Esophagus mucosa (tissue), 1 donor: ENCODE measurements around the gene LRBA. TPM values are rescaled to one million over a fixed set of nuclear protein-coding genes. Genes with fewer than 3 reads are reported as not detected.
A peak's percentile ranks its signal among the peaks of the same experiment; 100 is the strongest.
"Not testable (repeated sequence)": the region's sequence is repeated elsewhere in the genome, so short reads cannot be mapped to it uniquely, and the experiment has no call there.

Experiments used
- ATAC-seq: fragments of 200-7000 bp; cut with Tn5 transposase; one replicate; pipeline ENCODE4 v1.9.1; 2020
- total RNA-seq: library from RNA; stranded (reverse); gene quantifications from one replicate; pipeline ENCODE4 v1.2.4, GENCODE V29; 2023
- donor health status: DM: yes; HTN: yes; CAD: no.

Gene LRBA
- total RNA-seq, 1 donor from 2014 or later: 41.1 TPM

GRCh38 chr4:150971901-150972300 is 43.2 kb downstream of the LRBA start:
- no peak for ATAC-seq

GRCh38 chr4:150970685-150971151 is 44.4 kb downstream of the LRBA start:
- no peak for ATAC-seq

- ATAC-seq: no peak
These were observed 50.3 kb downstream of the LRBA start for GRCh38 chr4:150964754-150965153.

GRCh38 chr4:150963602-150964345 is 51.3 kb downstream of the LRBA start:
- ATAC-seq: not testable (repeated sequence)

GRCh38 chr4:150962245-150962644 is 52.8 kb downstream of the LRBA start:
- peak; percentile 81 for ATAC-seq

GRCh38 chr4:150961566-150961965 is 53.5 kb downstream of the LRBA start:
- no peak for ATAC-seq

GRCh38 chr4:150960818-150961217 is 54.3 kb downstream of the LRBA start:
- ATAC-seq: peak; percentile 65

- peak; percentile 46 for ATAC-seq
These were observed 55.0 kb downstream of the LRBA start for GRCh38 chr4:150960079-150960478.

GRCh38 chr4:150957981-150958380 is 57.1 kb downstream of the LRBA start:
- not testable (repeated sequence) for ATAC-seq

- peak; percentile 79 for ATAC-seq
These were observed 58.0 kb downstream of the LRBA start for GRCh38 chr4:150957095-150957494.

- ATAC-seq: not testable (repeated sequence)
These were observed 61.2 kb downstream of the LRBA start for GRCh38 chr4:150953916-150954315.

GRCh38 chr4:150952167-150952845 is 62.8 kb downstream of the LRBA start:
- ATAC-seq: no peak

- peak; percentile 72 for ATAC-seq
These were observed 64.3 kb downstream of the LRBA start for GRCh38 chr4:150950657-150951288.

GRCh38 chr4:150949943-150950342 is 65.1 kb downstream of the LRBA start:
- ATAC-seq: no peak

- no peak for ATAC-seq
These were observed 65.7 kb downstream of the LRBA start for GRCh38 chr4:150949342-150949741.

- ATAC-seq: no peak
These were observed 66.4 kb downstream of the LRBA start for GRCh38 chr4:150948710-150949109.

- no peak for ATAC-seq
These were observed 67.0 kb downstream of the LRBA start for GRCh38 chr4:150948074-150948473.

GRCh38 chr4:150944660-150945059 is 70.4 kb downstream of the LRBA start:
- no peak for ATAC-seq

- no peak for ATAC-seq
These were observed 71.3 kb downstream of the LRBA start for GRCh38 chr4:150943818-150944217.

- ATAC-seq: no peak
These were observed 72.0 kb downstream of the LRBA start for GRCh38 chr4:150943126-150943525.

GRCh38 chr4:150942539-150942938 is 72.5 kb downstream of the LRBA start:
- ATAC-seq: no peak

GRCh38 chr4:150940123-150940522 is 75.0 kb downstream of the LRBA start:
- no peak for ATAC-seq

- ATAC-seq: no peak
These were observed 75.6 kb downstream of the LRBA start for GRCh38 chr4:150939530-150939929.
